AG09319 (cell line): ENCODE data around the gene NPHP4.

ENCODE experiments used
- DNase-seq: peaks from one replicate; pipeline ENCODE4 v3.0.0-alpha.2; 2010; ENCODE audit warnings: low read depth; ENCODE audit errors: extremely low read depth
- TF ChIP-seq, protein P1 (sequence below): IDR thresholded peaks from 2 replicates; pipeline ENCODE4 v1.5.1; 2011; ENCODE audit warnings: low read depth, mild to moderate bottlenecking, inconsistent platforms, low read length, moderate library complexity

NPHP4 gene

DNA sequence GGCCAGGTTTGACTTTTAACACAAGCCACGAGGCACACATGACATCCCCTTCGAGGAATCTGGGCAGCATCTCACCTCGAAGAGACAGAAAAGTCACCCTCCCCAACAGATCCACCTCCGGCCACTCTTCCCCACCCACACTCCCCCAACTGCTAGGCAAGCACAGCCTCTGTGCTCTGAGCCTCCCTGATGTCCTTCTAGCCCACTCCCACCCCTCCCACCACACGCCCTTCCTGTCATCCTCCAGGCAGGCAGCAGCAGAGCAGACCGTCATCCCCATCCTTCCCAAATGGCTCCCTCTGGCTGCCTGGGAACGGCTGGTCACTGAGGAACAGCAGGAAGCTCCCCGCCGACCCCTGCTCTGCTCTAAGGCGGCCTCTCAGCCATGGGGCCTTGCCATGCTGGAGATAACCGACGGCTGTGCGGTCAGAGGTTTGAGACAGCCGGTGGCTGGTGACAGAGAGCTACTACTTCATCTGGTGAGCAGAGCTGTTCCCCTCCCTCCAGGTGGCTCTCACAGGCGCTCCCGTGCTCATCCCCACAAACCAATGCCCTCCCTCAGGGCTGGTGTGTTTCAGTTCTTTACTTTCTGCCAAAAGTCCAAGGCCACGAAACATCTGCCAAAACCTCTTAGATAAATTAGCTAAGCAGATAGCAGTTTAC lies 25.6 kb downstream of the NPHP4 start:
- TF ChIP-seq, protein P1, sequence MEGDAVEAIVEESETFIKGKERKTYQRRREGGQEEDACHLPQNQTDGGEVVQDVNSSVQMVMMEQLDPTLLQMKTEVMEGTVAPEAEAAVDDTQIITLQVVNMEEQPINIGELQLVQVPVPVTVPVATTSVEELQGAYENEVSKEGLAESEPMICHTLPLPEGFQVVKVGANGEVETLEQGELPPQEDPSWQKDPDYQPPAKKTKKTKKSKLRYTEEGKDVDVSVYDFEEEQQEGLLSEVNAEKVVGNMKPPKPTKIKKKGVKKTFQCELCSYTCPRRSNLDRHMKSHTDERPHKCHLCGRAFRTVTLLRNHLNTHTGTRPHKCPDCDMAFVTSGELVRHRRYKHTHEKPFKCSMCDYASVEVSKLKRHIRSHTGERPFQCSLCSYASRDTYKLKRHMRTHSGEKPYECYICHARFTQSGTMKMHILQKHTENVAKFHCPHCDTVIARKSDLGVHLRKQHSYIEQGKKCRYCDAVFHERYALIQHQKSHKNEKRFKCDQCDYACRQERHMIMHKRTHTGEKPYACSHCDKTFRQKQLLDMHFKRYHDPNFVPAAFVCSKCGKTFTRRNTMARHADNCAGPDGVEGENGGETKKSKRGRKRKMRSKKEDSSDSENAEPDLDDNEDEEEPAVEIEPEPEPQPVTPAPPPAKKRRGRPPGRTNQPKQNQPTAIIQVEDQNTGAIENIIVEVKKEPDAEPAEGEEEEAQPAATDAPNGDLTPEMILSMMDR = no peak
- no peak for DNase-seq

DNA sequence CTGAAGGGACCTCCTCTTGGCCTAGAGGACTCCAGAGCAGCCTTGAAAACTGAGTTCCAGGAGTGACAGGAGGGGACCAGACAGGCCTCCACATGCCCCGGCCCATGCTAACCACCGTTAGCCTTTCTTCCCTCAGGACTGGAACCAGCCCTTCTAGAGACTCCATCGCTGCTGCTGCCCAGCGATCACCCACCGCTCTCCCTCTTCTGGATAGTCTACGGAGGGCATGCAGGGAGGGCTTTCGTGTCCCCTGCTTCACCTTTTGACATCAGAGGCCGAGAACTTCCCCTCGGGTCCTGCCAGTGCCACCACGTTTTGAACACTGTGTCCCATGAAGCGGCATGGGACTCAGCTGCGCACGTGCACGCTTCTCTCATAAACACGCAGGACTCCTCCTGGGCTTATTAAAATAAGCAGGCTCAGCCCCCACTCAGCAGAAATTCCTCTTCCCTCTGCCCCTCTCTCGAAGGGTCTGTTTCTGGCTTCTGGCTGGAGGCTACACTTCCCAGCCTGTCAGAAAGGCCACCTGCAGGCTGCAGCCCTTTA lies 26.6 kb downstream of the NPHP4 start:
- DNase-seq = no peak
- TF ChIP-seq, protein P1 = no peak

DNA sequence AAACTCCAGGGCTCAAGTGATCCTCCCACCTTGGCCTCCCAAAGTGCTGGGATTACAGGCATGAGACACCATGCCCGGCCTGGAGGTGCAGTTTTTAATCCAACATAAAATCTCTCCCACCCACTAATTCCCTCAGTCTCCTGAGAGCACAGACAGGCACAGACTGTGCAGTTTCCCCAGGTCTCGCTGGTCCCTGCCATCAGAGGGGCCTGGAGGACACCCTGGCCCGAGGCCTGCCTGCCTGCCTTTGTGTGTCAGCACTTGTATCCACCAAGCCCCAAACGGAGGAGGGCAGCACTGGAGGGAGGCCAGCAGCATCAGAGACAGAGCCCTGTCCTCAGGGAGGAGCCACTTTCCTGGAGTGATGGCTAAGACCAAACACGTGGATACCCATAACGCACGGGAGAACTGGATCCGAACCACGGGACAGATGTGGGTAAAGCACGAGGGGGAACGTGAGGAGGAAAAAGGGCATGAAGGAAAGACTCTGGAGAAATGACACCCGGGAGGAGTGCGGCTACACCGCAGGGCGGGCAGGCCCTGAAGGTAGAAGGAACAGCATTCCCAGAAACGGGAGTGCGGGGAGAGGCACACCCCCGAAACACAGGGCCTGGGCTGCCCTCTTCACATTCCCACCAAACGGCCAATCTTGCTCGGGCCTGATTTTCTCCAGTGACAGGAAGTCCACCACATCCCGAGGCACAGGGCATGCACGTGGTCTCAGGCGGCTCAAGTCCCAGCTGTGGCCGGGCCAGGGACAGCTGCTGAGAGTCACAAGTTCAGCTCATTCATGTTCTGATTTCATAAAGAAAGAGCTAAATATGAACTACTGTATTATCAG lies 29.7 kb downstream of the NPHP4 start:
- DNase-seq = no peak
- TF ChIP-seq, protein P1 = no peak

DNA sequence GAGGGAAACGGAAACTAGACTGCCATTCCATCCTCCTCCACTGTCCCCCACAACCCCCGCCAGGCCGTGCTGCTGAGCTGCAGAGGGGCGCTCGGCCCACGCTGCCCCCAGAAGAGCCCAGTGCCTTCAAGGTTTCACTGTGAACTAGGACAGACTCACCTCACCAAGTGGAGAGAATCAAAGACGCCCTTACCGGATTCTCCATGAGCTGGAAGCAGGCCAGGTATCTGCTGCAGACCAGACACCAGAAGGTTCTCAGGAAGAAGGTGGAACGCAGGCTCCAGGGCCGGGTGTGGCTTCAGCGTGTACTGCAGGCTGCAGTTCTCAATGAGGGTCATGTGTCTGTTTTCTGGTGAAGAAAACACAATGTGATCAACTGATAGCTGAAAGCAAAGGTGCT lies 30.6 kb downstream of the NPHP4 start:
- DNase-seq = no peak
- TF ChIP-seq, protein P1 = no peak

DNA sequence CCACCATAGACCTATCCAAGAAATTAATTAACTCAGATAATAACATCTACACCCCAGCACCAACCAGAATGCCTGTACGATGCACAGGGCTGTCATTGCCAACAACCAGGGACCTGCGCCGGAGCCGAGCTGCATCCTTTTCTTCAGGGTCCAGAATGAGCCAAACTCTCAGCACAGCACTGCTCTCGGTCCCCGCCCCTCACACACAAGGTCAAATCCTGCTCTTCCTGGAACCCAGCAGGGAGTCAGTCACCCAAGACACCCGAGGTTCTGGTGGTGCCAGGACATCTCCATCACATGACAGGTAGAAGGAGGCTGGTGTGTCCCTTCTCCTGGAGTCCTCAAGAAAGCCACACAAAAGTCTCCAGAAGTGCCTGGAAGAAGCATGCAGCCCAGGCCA lies 31.9 kb downstream of the NPHP4 start:
- TF ChIP-seq, protein P1 = no peak
- no peak for DNase-seq

DNA sequence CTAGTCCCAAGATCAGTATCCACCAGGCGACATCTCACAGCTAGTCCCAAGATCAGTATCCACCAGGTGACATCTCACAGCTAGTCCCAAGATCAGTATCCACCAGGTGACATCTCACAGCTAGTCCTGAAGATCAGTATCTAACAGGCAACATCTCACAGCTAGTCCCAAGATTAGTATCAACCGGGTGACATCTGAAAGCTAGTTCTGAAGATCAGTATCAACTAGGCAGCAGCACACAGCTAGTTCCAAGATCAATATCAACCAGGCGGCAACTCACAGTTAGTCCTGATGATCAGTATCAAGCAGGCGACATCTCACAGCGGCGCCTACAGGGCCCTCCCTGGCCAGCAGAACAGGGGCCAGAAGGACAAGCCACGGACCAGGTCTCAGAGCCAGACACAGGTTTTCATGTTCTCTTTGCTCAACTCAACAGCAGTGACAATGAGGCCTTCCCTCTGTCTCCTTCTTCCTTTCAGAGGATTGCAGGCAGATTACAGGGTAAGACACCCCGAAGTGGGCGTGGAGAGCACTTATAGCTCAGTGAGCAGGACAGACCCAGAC lies 32.5 kb downstream of the NPHP4 start:
- no peak for DNase-seq

More for the DNA sequence above, 32.5 kb downstream of the NPHP4 start:
- TF ChIP-seq, protein P1 = no peak
